ENCODE results near the gene C1QTNF6. TPM values are rescaled to one million over a fixed set of nuclear protein-coding genes. Genes with fewer than 3 reads are reported as not detected.

The C1QTNF6 gene
- total RNA-seq, 1 donor from 2014 or later = 7.7 TPM

DNA sequence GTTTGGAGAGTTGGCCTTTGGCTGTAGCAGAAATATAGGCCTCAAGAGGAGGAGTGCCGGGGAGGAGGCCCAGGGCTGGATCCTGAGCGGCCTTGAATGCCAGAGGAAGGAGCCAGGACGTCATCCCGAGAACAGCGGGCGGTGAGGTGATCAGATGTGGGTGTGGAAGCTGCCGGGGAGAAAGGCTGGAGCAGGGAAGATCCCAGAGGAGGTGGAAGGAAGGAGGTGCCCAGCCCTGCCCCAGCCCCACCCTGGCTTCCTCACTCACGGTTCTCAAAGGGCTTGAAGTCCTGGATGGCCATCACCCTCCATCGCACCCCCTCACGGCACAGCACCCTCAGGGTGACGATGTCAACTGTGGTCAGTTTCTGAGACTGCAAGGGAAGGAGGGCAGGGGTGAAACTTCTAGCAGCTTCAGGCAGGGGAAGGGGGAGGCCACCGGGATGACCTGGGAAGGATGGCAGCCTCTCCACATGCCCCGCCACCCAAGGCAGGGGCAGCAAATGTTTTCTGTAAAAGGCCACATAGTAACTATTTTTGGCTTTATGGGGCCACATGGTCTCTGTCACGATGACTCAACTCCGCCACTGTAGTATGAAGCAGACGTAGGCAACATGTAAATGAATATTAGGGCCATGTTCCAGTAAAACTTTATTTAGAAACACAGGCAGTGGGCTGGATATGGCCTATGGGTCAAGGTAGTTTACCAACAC is 49.0 kb downstream of the C1QTNF6 start:
- intact Hi-C loops (cut with micrococcal nuclease) = loop anchor here (1.0 to 2.0 kb wide), 4 partner anchors 10 to 60 kb away; partner anchors contain the start of gene IL2RB

GRCh38 chr22:37137903-37138665 is 50.0 kb downstream of the C1QTNF6 start:
- Mint-ChIP-seq H3K27ac (peak overlapping the region; percentile 97), H3K9me3 (no peaks in the 10 kb centered on the region), H3K4me1 (ENCODE audit: low read depth) (peaks cover 39% of the 10 kb centered on the region), H3K36me3 (ENCODE audit: low read depth) (peaks cover 94% of the 10 kb centered on the region), H3K4me3 (ENCODE audit: low read depth) (peak overlapping the region; percentile 27), H3K27me3 (ENCODE audit: low read depth) (no peaks in the 10 kb centered on the region)
- intact Hi-C loops (cut with micrococcal nuclease) = loop anchor here (1.0 to 2.0 kb wide), 3 partner anchors 15 to 59 kb away; no protein-coding TSS in a partner anchor
- no peak for DNase-seq (ENCODE audit: low spot score)

More for the DNA sequence above, 49.0 kb downstream of the C1QTNF6 start:
- H3K36me3 Mint-ChIP-seq (ENCODE audit: low read depth) = peaks cover 94% of the 10 kb centered on the region
- H3K4me1 Mint-ChIP-seq (ENCODE audit: low read depth) = peaks cover 47% of the 10 kb centered on the region
- H3K27ac Mint-ChIP-seq = peak overlapping the region; percentile 97
- H3K27me3 Mint-ChIP-seq (ENCODE audit: low read depth) = no peaks in the 10 kb centered on the region
- H3K4me3 Mint-ChIP-seq (ENCODE audit: low read depth) = peak overlapping the region; percentile 27
- DNase-seq (ENCODE audit: low spot score) = no peak
- no peaks in the 10 kb centered on the region for H3K9me3 Mint-ChIP-seq

GRCh38 chr22:37137131-37137530 is 50.9 kb downstream of the C1QTNF6 start:
- Mint-ChIP-seq H3K4me3 (ENCODE audit: low read depth) (no peak overlapping the region), H3K27ac (peak overlapping the region; percentile 48), H3K4me1 (ENCODE audit: low read depth) (peaks cover 32% of the 10 kb centered on the region), H3K27me3 (ENCODE audit: low read depth) (no peaks in the 10 kb centered on the region), H3K36me3 (ENCODE audit: low read depth) (peaks cover 94% of the 10 kb centered on the region), H3K9me3 (no peaks in the 10 kb centered on the region)
- DNase-seq (ENCODE audit: low spot score) = no peak
- intact Hi-C loops (cut with micrococcal nuclease) = no loop called here

DNA sequence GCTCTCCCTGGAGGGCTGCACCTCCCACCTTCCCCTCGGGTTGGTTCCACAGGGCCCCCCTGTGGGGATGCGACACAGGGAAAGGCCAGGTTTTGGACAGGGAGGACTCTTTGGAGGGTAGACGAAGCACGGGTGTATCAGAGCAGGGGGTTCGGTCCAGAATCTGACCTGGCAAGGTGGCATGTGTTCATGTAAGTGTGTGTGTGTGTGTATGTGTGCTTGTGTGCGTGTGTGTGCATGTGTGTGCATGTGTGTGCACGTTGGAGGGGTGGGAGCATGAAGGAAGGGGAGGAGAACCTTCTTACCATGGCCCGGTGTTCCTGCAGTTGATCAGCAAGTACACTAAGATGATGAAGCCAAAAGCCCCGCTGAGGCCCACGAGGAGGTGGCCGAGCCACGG is 53.0 kb downstream of the C1QTNF6 start:
- Mint-ChIP-seq H3K27me3 (ENCODE audit: low read depth) (no peaks in the 10 kb centered on the region), H3K9me3 (no peaks in the 10 kb centered on the region), H3K36me3 (ENCODE audit: low read depth) (peaks cover 92% of the 10 kb centered on the region), H3K27ac (peak overlapping the region; percentile 3), H3K4me3 (ENCODE audit: low read depth) (no peak overlapping the region), H3K4me1 (ENCODE audit: low read depth) (peaks cover 28% of the 10 kb centered on the region)
- DNase-seq (ENCODE audit: low spot score) = no peak
- intact Hi-C loops (cut with micrococcal nuclease) = no loop called here

DNA sequence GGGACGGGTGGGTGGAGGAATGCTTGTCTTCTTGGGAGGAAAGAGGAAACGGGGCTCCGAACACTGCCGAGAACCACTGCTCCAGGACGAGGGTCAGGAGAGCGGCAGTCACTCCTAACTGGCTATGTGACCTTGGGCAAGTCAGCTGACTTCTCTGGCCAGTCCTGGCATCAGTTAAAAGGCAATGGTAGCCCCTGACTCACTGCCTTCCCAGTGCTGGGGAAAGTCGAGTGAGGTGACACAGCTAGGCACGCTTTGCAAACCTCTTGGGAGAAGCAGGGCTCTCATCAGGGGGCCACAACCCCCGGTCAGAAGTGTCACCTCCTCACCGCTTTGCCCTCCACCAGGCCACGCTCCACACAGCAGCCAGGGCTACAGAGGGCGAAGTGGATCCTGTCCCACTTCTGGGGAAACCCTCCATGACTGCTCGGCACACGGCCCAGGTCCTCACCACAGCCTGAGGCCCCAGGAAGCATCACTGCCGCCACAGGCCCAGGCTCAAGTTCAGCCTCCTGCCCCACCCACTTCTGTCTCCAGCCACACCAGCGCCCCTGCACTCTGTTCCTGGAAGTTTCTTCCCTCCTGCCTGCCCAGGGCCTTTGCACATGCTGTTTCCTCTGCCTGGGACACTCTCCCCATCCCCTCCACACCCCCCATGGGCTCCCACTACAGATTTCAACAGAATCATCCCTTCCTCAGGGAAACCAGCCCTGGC is 54.6 kb downstream of the C1QTNF6 start:
- Mint-ChIP-seq H3K9me3 (no peaks in the 10 kb centered on the region), H3K27me3 (ENCODE audit: low read depth) (no peaks in the 10 kb centered on the region), H3K4me3 (ENCODE audit: low read depth) (no peak overlapping the region), H3K27ac (no peak overlapping the region), H3K4me1 (ENCODE audit: low read depth) (peaks cover 16% of the 10 kb centered on the region), H3K36me3 (ENCODE audit: low read depth) (peaks cover 88% of the 10 kb centered on the region)
- DNase-seq (ENCODE audit: low spot score) = no peak
- intact Hi-C loops (cut with micrococcal nuclease) = no loop called here

GRCh38 chr22:37132773-37133172 is 55.3 kb downstream of the C1QTNF6 start:
- H3K36me3 Mint-ChIP-seq (ENCODE audit: low read depth) = peaks cover 84% of the 10 kb centered on the region
- no peak for DNase-seq (ENCODE audit: low spot score)
- intact Hi-C loops (cut with micrococcal nuclease) = no loop called here
- H3K9me3 Mint-ChIP-seq = no peaks in the 10 kb centered on the region
- peaks cover 10% of the 10 kb centered on the region for H3K4me1 Mint-ChIP-seq (ENCODE audit: low read depth)
- no peak overlapping the region for H3K4me3 Mint-ChIP-seq (ENCODE audit: low read depth)
- peak overlapping the region; percentile 25 for H3K27ac Mint-ChIP-seq
- H3K27me3 Mint-ChIP-seq (ENCODE audit: low read depth) = no peaks in the 10 kb centered on the region

Other genes starting within 250 kb of the C1QTNF6 start
- 13.3 and 15.2 TPM in 2 replicates for gene TST, start 168.8 kb downstream of the C1QTNF6 start, total RNA-seq
- 34.9 and 36.3 TPM in 2 replicates for gene MPST, start 168.5 kb downstream of the C1QTNF6 start, total RNA-seq
- 70.4 and 81.9 TPM in 2 replicates for gene KCTD17, start 136.5 kb downstream of the C1QTNF6 start, total RNA-seq
- gene TMPRSS6, start 78.5 kb downstream of the C1QTNF6 start, total RNA-seq = 9.2 and 10.2 TPM in 2 replicates
- 404 and 410 TPM in 2 replicates for gene IL2RB, start 38.3 kb downstream of the C1QTNF6 start, total RNA-seq
- gene SSTR3, start 24.2 kb upstream of the C1QTNF6 start, total RNA-seq = 0.64 and 0.75 TPM in 2 replicates
- 499 and 506 TPM in 2 replicates for gene RAC2, start 56.0 kb upstream of the C1QTNF6 start, total RNA-seq
- 45.9 and 49.8 TPM in 2 replicates for gene CYTH4, start 94.3 kb upstream of the C1QTNF6 start, total RNA-seq
- 0.11 TPM in 2 replicates for gene ELFN2, start 239.2 kb upstream of the C1QTNF6 start, total RNA-seq

All from activated T-helper 2 cell treated with anti-CD3 and anti-CD28 coated beads, Interferon-gamma antibody, Interleukin-2, Interleukin-4, amounts not matched to agents 10 μg/mL and 5 μg/mL and 100 μg/mL, durations not matched to agents 14 hours and 24 hours and 36 hours (primary cell).